Osteocyte (in vitro differentiated cells): ENCODE measurements around the gene REG1A. TPM values are rescaled to one million over a fixed set of nuclear protein-coding genes. Genes with fewer than 3 reads are reported as not detected.

Source experiments
- DNase-seq: peaks from one replicate; pipeline ENCODE4 v3.0.0; 2021; ENCODE audit warnings: mixed read lengths; ENCODE audit not compliant: unreplicated experiment; ENCODE audit errors: extremely low spot score
- H3K27ac Mint-ChIP-seq: one replicate; pipeline ENCODE4 v1.8.0; 2021; ENCODE audit warnings: mild to moderate bottlenecking, mixed read lengths; ENCODE audit not compliant: unreplicated experiment
- H3K27me3 Mint-ChIP-seq: one replicate; pipeline ENCODE4 v1.8.0; 2021; ENCODE audit warnings: mixed read lengths; ENCODE audit not compliant: unreplicated experiment
- H3K36me3 Mint-ChIP-seq: one replicate; pipeline ENCODE4 v1.8.0; 2021; ENCODE audit warnings: mixed read lengths; ENCODE audit not compliant: unreplicated experiment
- H3K4me1 Mint-ChIP-seq: one replicate; pipeline ENCODE4 v1.8.0; 2021; ENCODE audit warnings: mixed read lengths; ENCODE audit not compliant: unreplicated experiment
- H3K4me3 Mint-ChIP-seq: one replicate; pipeline ENCODE4 v1.8.0; 2021; ENCODE audit warnings: mild to moderate bottlenecking, moderate library complexity, mixed read lengths; ENCODE audit not compliant: unreplicated experiment
- H3K9me3 Mint-ChIP-seq: one replicate; pipeline ENCODE4 v1.8.0; 2021; ENCODE audit warnings: mixed read lengths; ENCODE audit not compliant: unreplicated experiment
- total RNA-seq: library from RNA; stranded (reverse); gene quantifications from 2 replicates; pipeline ENCODE4 v1.2.1, GENCODE V29; 2021
- TF ChIP-seq, protein P1 (sequence below): fragments of 200-600 bp; sonication (generic); IDR thresholded peaks from 2 replicates; pipeline ENCODE4 v1.5.0; 2021; ENCODE audit warnings: antibody characterized with exemption, mild to moderate bottlenecking, moderate library complexity

The REG1A gene
- total RNA-seq, 1 donor from 2014 or later, result not detected

DNA sequence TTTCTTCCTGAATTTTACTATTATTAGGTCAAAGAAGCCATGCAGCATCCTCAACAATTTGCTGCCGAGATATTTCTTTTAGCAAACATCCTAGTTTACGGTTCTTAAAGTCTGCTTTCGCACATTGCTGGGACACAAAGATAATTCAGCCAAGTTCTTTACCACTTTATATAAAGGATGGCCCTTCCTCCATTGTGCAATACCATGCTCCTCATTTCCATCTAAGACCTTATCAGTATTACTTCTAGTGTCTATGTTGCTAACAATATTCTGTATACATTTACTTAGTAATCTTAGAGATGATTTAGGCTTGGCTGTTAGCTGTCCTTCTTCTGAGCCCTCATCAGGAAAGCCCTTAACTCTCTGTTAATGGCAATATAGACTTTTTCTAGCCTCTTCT, 8.0 kb upstream of the REG1A start:
- Mint-ChIP-seq H3K36me3 (no peaks in the 10 kb centered on the region), H3K27ac (no peak overlapping the region), H3K4me1 (no peaks in the 10 kb centered on the region), H3K27me3 (no peaks in the 10 kb centered on the region), H3K9me3 (peaks cover 16% of the 10 kb centered on the region), H3K4me3 (no peak overlapping the region)
- TF ChIP-seq, protein P1, sequence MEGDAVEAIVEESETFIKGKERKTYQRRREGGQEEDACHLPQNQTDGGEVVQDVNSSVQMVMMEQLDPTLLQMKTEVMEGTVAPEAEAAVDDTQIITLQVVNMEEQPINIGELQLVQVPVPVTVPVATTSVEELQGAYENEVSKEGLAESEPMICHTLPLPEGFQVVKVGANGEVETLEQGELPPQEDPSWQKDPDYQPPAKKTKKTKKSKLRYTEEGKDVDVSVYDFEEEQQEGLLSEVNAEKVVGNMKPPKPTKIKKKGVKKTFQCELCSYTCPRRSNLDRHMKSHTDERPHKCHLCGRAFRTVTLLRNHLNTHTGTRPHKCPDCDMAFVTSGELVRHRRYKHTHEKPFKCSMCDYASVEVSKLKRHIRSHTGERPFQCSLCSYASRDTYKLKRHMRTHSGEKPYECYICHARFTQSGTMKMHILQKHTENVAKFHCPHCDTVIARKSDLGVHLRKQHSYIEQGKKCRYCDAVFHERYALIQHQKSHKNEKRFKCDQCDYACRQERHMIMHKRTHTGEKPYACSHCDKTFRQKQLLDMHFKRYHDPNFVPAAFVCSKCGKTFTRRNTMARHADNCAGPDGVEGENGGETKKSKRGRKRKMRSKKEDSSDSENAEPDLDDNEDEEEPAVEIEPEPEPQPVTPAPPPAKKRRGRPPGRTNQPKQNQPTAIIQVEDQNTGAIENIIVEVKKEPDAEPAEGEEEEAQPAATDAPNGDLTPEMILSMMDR, result no peak
- DNase-seq, result no peak

DNA sequence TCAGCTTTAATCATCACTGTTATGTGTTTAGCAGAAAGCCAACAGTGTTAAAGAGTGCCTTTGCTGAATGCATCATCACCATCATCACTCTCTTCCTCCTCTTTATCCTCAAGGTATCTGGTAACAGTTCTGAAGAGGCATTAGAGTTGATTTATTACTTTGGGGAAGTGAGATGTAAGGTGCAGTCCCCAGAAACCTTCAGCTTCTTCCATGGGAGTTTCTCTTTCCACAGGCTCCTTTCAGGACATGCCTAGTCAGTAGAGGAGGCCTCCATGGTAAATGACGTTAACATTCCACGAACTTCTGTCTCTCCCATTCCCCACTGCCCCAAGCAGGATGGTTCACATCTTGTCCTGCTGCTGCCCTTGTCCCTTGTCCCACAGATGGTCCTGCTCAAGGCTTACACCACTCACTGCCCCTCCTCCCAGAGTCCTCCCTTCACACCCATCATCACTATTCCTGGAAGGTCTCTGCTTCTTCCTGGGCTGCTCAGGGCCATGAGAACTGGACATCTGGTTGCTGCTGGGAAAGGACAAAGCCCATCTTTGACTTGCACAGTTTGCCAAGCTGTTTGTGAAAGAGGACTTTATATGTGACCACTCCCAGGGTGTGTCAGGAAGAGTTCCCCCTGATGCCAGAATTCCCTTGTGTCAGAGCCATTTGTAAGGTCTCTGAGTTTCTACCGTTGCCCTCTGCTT, 5.3 kb upstream of the REG1A start:
- no peak for DNase-seq
- Mint-ChIP-seq H3K27ac (no peak overlapping the region), H3K27me3 (no peaks in the 10 kb centered on the region), H3K4me1 (no peaks in the 10 kb centered on the region), H3K4me3 (no peak overlapping the region), H3K9me3 (peaks cover 16% of the 10 kb centered on the region), H3K36me3 (no peaks in the 10 kb centered on the region)
- TF ChIP-seq, protein P1, result no peak

DNA sequence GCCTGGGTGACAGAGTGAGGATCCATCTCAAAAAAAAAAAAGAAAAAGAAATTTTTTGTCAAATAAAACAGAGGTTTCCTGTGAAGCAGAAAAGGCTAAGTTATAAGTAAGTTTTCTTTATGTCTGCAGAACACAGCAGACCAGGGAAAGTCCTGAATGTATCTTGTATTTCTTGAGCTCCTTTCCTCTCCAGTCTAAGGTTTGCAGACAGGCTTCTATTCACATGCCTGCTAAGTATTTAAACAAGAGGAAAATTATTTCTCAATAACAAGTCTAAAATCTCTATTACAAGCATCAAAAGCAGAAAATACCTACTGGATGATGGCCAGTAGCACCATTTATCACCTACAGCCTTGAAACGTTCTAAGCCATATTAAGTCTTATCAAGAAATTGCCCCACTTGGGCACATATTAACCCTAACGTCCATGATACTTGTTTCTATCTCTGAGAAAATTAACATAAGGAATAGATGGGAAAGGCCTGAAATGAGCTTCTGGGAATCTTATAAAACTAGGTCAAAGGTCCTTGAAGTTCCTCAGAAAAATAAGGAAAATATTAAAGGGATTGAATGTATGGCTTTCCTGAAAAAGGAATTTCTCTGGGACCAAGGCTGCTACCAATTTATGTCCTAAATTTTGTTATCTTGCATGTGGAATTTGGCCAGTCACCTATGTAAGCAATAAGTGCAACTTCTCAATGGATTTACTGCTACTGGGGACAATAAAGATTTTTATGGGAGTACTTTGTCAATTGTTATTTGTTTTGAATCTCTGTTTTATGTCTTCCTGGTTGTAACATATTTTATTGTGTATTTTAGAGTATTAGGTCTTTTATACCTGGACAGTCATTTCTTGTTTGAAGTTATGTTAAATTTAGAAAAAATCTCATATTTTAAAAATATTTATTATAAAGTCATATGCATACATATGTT, 3.0 kb upstream of the REG1A start:
- DNase-seq, result no peak
- Mint-ChIP-seq H3K4me1 (no peaks in the 10 kb centered on the region), H3K9me3 (peaks cover 16% of the 10 kb centered on the region), H3K27me3 (no peaks in the 10 kb centered on the region), H3K4me3 (no peak overlapping the region), H3K27ac (no peak overlapping the region), H3K36me3 (no peaks in the 10 kb centered on the region)
- TF ChIP-seq, protein P1, result no peak

DNA sequence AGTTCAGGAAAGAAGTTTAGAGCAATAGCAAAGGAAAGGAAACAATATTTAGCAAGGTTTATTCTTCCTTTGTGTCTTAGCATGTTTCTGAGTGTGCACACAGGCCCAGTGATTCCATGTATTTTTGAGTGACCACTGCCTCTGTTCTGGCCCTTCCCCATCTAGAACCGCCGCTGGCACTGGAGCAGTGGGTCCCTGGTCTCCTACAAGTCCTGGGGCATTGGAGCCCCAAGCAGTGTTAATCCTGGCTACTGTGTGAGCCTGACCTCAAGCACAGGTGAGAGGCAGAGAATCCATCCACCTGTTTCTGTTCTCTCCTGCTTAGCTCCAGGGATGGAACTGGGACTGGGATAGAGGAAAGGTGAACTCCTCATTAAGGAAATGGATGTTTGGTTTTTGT, 2.4 kb downstream of the REG1A start:
- Mint-ChIP-seq H3K27me3 (no peaks in the 10 kb centered on the region), H3K9me3 (peaks cover 7% of the 10 kb centered on the region), H3K27ac (no peak overlapping the region), H3K4me3 (no peak overlapping the region), H3K4me1 (no peaks in the 10 kb centered on the region), H3K36me3 (no peaks in the 10 kb centered on the region)
- TF ChIP-seq, protein P1, result no peak
- DNase-seq, result no peak
